Right lobe of liver (tissue), 6 donors: ENCODE results near the gene MAFF. TPM values are rescaled to one million over a fixed set of nuclear protein-coding genes. Genes with fewer than 3 reads are reported as not detected.

Experiments used
- ATAC-seq, 4 donors: fragments of 200-7000 bp; cut with Tn5 transposase; one replicate each; pipeline ENCODE4 v1.9.1; 2020; ENCODE audit warnings: mild to moderate bottlenecking in 4 of 4, moderate library complexity in 4 of 4
- DNase-seq, 3 donors: peaks; one replicate each; pipeline ENCODE4 v3.0.0-alpha.2; 2020
- H3K27ac ChIP-seq, 3 donors: fragments of 200-600 bp; one replicate each; pipeline ENCODE4 v1.8.0; 2022
- H3K27me3 ChIP-seq, 2 donors: fragments of 200-600 bp; one replicate each; pipeline ENCODE4 v1.8.0; 2022
- H3K36me3 ChIP-seq, 4 donors: fragments of 200-600 bp; sonication (generic) in 1 of 4; one replicate each; pipeline versions ENCODE4 v1.5.1 to v1.8.0; 2017 to 2022; ENCODE audit warnings: control low read depth in 1 of 4
- H3K4me1 ChIP-seq, 4 donors: fragments of 200-600 bp; sonication (generic) in 1 of 4; one replicate each; pipeline versions ENCODE4 v1.5.1 to v1.8.0; 2017 to 2022; ENCODE audit warnings: control low read depth in 1 of 4
- H3K4me3 ChIP-seq, 3 donors: fragments of 200-600 bp; one replicate each; pipeline ENCODE4 v1.8.0; 2022
- H3K9me3 ChIP-seq, 4 donors: fragments of 200-600 bp; sonication (generic) in 1 of 4; one replicate each; pipeline versions ENCODE4 v1.5.1 to v1.8.0; 2017 to 2022; ENCODE audit warnings: control low read depth in 1 of 4
- CTCF ChIP-seq, 4 donors: fragments of 200-600 bp in 3 of 4; fragments of 450-650 bp in 1 of 4; IDR thresholded peaks; one replicate each; pipeline versions ENCODE4 v1.5.1 to v1.8.0; 2016 to 2022; ENCODE audit warnings: antibody characterized with exemption in 4 of 4, mild to moderate bottlenecking in 2 of 4
- POLR2A ChIP-seq: fragments of 450-650 bp; IDR thresholded peaks from one replicate; pipeline ENCODE4 v1.6.1; 2017; ENCODE audit warnings: antibody characterized with exemption, mild to moderate bottlenecking
- WGBS: methylation state at CpG from one replicate; pipeline ENCODE4 v1.1.6; 2018; ENCODE audit warnings: low coverage, low lambda C conversion rate; ENCODE audit not compliant: insufficient coverage; ENCODE audit errors: missing lambda C conversion rate; 5-methylcytosine and 5-hydroxymethylcytosine counted together
- intact Hi-C, 2 donors: fragments of 100-400 bp; cut with DNase I; formaldehyde crosslinking; loops; one replicate each; pipeline versions ENCODE4 v1.11.2 to v1.14.1; 2022
- total RNA-seq, 6 experiments: library from RNA; depleted of rRNA in 2 of 6; stranded (reverse); fragments of >200 nt in 2 of 6; fragmentation: NEBNext Ultra II Directional in 3 of 6; extraction: Animal tissue kit (Norgen Biotek cat#: 25700) in 3 of 6; gene quantifications; one replicate each; pipeline versions ENCODE4 v1.1.0 to v1.2.4, GENCODE V29; 2016 to 2023
- donor health status: DM: no; HTN: yes; CAD: no.
- donor health status: DM: no; HTN: no; CAD: no.
- donor health status: DM: no; HTN: no; CAD: no.
- donor health status: DM: no; HTN: yes; CAD: no.
- donor health status: DM: no; HTN: yes; CAD: no.

The MAFF gene
- total RNA-seq, 6 experiments from 2014 or later = 2.6 to 30.6 (median 11.0) TPM

GRCh38 chr22:38213990-38214301, 12.2 kb downstream of the MAFF start:
- Histone ChIP-seq H3K27ac (peak overlapping the region; percentile 63 to 92 (median 79)), H3K4me3 (peak overlapping the region; percentile 23 to 57 (median 51)), H3K27me3 (no peaks in the 10 kb centered on the region), H3K36me3 (no peaks in the 10 kb centered on the region), H3K4me1 (peaks cover 0 to 26% (median 7%) of the 10 kb centered on the region in 4 donors), H3K9me3 (no peaks in the 10 kb centered on the region)
- 5% methylated on average over 4 of the region's 8 CpGs for WGBS
- ATAC-seq (peak; percentile 60 to 78 (median 74)), DNase-seq (peak; percentile 74 to 88 (median 81))
- intact Hi-C loops = no loop called here
- TF ChIP-seq POLR2A (no peak), CTCF (IDR thresholded peaks at IDR 0.05) (no peak)

DNA sequence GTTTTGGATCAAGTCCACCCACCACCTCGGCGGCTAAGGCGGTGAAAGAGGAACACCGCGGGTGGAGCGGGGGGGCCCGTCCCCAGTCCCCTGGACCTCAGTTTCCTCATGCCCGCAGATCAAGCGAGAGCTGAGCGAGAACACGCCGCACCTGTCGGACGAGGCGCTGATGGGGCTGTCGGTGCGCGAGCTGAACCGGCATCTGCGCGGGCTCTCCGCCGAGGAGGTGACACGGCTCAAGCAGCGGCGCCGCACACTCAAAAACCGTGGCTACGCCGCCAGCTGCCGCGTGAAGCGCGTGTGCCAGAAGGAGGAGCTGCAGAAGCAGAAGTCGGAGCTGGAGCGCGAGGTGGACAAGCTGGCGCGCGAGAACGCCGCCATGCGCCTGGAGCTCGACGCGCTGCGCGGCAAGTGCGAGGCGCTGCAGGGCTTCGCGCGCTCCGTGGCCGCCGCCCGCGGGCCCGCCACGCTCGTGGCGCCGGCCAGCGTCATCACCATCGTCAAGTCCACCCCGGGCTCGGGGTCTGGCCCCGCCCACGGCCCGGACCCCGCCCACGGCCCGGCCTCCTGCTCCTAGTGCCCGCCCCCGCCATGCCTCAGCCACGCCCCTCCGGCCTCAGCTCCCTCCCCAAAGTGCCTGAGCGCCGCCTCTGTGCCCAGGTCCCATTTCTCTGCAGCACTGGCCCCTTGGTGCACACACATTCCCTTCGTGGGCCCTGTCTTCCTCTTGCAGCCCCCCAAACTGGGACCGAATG, 12.7 kb downstream of the MAFF start:
- WGBS = 40% methylated on average over 1 of the region's 81 CpGs
- peaks cover 0 to 30% (median 7%) of the 10 kb centered on the region in 4 donors for H3K4me1 ChIP-seq

GRCh38 chr22:38215156-38216038, 13.6 kb downstream of the MAFF start:
- Histone ChIP-seq H3K9me3 (no peaks in the 10 kb centered on the region), H3K27me3 (no peaks in the 10 kb centered on the region), H3K27ac (no peak overlapping the region), H3K4me3 (no peak overlapping the region), H3K36me3 (no peaks in the 10 kb centered on the region), H3K4me1 (peaks cover 0 to 30% (median 7%) of the 10 kb centered on the region in 4 donors)
- ATAC-seq = no peak
- no peak for DNase-seq
- WGBS = 73% methylated on average over 5 of the region's 11 CpGs
- intact Hi-C loops = no loop called here
- TF ChIP-seq CTCF (IDR thresholded peaks at IDR 0.05) (no peak), POLR2A (no peak)

More for the DNA sequence above, 12.7 kb downstream of the MAFF start:
- Histone ChIP-seq H3K36me3 (no peaks in the 10 kb centered on the region), H3K27ac (peak overlapping the region; percentile 63 to 92 (median 79)), H3K9me3 (no peaks in the 10 kb centered on the region), H3K4me3 (peak overlapping the region; percentile 23 to 57 (median 51)), H3K27me3 (no peaks in the 10 kb centered on the region)
- DNase-seq (peak; percentile 90 to 94 (median 90)), ATAC-seq (peak; percentile 58 to 92 (median 87))
- TF ChIP-seq POLR2A (peak; percentile 41), CTCF (IDR thresholded peaks at IDR 0.05) (peak in 3 of 4 donors; percentile 20 to 30 (median 25))
- intact Hi-C loops = no loop called here

DNA sequence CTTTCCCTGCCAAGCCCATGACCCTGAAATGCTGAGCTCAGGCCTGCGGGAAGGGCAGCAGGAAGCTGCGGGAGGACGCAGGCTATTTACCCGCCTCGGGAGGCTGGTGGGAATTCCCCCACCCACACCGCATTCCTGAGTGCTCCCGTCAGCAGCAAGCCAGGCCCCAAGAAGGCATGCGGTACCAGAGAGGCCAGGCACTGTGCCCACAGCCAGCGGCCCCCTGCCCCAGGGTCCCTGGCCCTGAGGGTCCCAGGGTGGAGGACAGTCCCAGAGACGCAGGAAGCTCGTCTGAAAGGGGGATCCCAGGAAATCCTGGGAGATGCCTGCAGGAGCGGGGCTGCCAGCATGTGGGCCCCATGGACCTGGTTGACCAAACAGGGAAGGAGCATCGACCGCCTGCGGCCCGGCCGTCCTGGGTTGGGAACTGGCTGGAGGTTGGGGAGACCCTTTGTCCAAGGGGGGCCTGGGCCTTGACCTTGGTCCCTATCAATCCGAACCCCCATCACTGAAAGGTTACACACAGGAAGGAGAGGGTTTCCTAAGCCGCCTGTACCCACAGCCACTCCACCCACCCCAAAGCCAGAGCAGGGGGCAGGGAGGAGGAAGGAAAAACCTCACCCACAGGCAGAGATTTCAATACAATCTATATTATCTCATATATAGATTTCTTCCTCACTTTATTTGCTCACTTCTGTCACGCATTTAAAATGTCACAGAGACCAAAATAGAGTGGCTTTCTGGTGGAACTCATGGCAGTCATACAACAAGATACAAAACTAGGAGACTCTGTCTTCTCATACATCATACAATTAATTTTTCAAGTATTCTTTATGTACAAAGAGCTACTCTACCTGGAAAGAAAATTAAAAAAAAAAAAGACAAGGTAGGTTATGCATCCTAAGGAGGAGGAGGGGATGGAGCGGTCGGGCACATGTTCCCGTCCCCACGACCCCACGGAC, 17.1 kb downstream of the MAFF start:
- ATAC-seq (peak; percentile 37 to 72 (median 42)), DNase-seq (peak; percentile 65 to 91 (median 78))
- Histone ChIP-seq H3K27ac (peak overlapping the region; percentile 45 to 67 (median 60)), H3K4me1 (peaks cover 0 to 18% (median 2%) of the 10 kb centered on the region in 4 donors), H3K36me3 (peaks cover 0 to 3% (median 0%) of the 10 kb centered on the region in 4 donors), H3K27me3 (no peaks in the 10 kb centered on the region), H3K9me3 (no peaks in the 10 kb centered on the region), H3K4me3 (no peak overlapping the region)
- intact Hi-C loops = no loop called here
- no peak for TF ChIP-seq CTCF (IDR thresholded peaks at IDR 0.05)
- no peak for TF ChIP-seq POLR2A
- WGBS = 75% methylated on average over 9 of the region's 25 CpGs
